Glomerular endothelial cell (primary cell): ENCODE data around the gene POTEF. TPM values are rescaled to one million over a fixed set of nuclear protein-coding genes. Genes with fewer than 3 reads are reported as not detected.
"Not testable (repeated sequence)": the region's sequence is repeated elsewhere in the genome, so short reads cannot be mapped to it uniquely, and the experiment has no call there.

Experiments used
- DNase-seq: peaks from one replicate; pipeline ENCODE4 v3.0.0-alpha.2; 2011; ENCODE audit warnings: low read depth, low spot score; ENCODE audit errors: extremely low read depth
- total RNA-seq: library from RNA; depleted of rRNA; stranded (reverse); fragments of >200 nt; gene quantifications from 2 replicates; pipeline ENCODE4 v1.2.3, GENCODE V29; 2015

The POTEF gene
- total RNA-seq, 1 donor from 2014 or later: 0.06 TPM

DNA sequence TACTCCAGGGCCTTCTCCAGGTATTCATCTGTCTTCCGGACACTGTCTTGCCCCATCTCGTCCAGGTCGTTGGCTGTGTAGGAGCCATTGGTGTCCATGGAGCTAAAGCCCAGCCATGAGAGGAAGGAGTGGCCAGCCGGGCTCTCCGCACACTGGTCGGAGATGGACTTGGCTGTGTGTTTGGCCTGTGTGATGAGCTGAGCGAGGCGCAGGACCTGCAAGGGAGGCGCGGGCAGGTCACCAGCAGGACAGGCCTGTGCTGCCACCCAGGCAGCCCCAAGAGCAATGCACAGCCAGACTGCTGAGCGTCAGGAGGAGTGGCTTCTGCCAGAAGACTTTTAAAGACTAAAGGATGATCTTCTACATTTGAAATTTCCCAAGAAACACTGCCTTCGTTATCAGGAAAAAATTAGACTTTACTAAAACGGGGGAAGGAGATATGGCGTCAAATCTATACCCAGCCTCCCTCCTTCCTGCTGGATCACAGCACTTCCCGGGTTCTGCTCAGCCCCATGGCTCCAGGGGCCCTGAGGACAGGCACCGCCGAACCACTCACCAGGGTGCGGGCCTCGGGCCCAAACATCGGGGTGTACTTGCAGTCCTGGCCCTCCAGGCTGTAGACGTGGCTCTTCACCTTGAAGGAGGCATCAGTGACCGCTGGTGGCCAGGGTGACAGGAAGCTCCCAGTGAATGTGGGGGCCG is 24.9 kb upstream of the POTEF start:
- not testable (repeated sequence) for DNase-seq

DNA sequence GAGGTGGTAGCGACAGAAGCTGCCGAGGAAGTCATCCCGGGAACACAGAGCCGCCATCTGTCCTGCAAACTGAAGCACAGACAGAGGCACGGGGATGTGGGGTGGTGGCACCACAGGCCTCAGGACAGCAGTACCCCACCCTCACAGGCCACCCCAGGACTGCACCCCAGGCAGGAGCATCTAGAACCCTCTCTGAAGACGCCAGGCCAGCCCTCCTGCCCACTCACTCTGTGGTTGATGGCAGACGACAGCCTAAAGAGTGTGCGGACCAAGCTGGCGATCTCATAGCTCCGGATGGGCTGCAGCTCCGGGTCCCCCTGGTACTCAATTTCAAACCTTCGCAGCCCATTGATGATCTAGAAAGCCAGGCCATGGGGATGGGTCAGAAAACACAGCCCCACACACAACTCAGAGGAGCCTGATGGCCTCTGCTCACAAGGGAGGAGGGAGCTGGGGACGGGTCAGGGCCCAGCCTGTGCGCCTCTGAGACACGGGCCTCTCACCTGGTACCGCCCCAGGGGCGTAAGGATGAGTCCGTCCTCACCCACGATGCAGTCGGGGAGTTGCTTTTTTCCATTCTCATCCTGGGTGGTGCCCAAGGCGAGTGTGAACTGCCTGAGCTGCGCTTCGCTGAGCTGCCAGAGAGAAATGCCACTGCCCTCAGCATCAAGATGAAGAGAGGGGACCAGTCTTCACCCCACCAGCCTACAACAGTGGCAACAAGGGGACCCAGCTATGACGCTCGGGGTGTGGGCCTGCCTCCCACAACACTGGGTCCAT is 24.0 kb upstream of the POTEF start:
- DNase-seq: no peak

DNA sequence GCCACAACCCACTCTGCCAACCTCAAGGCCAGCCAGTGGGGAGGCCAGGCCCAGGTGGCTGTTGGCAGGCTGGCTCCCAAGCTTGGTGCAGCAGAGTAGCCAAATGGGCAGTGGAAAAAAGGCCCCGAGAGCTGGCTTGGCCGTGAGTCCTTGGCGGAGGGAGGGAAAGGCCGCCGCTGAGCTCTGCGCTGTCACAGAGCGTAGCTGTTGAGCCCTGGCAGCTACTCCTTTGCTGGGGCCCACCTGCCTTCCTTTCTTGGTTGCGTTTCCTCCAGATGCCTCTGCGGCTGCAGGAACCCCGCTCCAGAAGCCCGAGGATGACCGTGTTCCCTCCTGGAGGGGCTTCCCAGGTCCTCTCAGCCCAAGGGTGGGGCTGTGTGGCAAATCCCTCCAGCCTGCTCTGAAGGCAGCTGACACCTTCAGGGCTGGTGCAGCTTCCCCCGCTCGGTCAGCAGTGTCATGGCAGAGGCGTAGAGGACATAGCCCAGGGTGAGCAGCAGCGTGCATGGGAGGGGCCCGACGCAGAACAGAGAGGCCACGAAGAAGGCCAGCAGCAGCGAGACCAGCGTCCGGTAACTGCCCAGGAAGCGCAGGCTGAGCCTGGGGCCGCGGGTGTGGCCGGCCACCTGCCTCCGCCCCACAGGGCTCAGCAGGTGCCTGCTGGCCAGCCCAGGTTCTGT is 23.3 kb upstream of the POTEF start:
- not testable (repeated sequence) for DNase-seq

DNA sequence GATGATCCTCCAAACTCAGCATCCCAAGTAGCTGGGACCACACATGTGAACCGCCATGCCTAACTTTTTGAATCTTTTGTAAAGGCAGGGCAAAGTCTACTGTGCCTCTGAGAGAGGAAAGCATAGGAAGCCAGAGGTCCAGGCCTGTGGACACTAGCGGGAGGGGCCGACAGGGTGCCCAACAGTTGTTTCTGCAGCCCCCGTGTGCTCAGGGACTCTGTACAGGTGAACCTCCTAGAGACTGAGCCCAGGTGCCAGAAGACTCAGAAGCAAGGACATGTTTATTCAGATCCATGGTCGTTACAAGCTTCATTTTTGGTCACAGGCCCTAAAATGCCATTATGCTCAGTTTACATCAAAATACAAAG is 22.1 kb upstream of the POTEF start:
- not testable (repeated sequence) for DNase-seq

DNA sequence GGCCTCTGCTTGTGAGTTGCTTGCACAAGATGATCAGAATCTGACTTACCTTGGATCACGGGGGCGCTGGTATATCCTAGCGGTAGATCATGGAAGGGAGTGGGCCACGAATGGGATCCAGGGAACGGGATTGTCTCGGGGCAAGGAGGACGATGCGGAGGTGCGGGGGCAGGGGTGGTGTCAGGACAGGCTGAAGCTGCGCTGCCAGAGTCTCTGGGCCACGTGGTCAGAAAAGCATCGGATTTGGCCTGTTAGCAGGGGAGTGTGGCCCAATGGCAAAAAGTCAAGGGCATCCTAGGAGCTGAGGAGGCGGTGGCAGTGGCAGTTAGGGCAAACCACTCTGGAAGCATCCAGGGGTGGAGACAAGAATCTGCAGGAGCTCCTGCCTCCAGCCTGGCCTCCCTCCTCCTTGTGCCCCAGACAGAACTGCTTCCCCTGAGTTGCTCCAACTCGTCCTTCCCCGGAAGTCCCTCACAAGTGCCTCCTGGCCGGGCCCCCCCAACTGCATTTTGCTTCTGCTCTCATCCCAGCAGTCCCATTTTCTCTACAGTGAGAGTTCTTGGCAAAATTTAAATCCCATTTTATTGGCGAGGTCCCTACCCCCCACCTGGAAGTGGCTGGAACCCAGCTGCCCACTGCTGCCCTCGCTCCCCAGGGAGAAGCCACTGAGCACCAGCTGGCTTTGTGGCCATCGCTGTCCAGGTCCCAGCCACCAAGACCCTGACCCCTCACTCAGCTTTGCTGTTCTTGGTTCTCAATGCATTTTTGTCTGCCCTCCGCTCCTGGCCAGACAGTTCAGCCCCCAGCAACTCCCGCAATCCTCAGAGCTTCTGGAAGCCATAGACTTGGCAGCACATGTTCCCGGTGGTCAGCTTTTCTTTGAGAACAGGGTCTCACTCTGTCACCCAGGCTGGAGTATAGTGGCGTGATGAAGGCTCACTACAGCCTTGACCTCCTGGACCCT is 21.4 kb upstream of the POTEF start:
- DNase-seq: no peak

DNA sequence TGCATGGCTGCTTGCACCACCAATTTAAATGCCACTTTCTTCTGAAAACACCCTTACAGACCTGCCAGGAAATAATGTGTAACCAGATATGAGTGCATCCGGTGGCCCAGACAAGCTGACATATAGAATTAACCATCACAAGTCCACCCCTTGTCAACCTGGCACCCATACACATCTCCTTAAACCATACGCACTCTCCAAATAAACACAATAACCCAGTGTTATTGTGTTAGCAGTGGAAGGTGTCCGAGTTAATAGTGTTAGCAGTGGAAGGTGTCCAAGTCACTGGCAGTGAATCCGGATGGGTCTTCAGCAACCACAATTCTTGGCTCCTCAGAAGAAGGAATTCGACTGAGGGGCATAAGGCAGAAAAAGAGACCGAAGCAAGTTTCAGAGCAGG is 19.5 kb upstream of the POTEF start:
- DNase-seq: not testable (repeated sequence)

DNA sequence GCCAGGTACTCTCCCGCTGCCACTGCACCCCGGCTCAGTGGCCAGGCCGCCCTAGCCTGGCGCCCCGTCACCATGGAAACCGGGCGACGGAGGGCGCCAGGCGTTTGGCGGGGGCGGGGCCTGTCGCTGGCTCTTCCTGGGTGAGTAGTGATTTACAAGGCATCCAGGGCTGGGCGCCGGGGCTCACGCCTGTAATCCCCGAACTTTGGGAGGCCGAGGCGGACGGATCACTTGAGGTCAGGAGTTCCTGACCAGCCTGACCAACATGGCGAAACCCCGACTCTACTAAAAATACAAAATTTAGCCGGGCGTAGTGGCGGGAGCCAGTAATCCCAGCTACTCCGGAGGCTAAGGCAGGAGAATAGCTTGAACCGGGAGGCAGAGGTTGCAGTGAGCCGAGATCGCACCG is 16.0 kb upstream of the POTEF start, which contains the start of gene CCDC74B:
Gene CCDC74B (minus strand): TSS at position 107 of the 409 bp plus-strand sequence. CDS start 116 bp downstream, outside the sequence.
- DNase-seq: not testable (repeated sequence)

DNA sequence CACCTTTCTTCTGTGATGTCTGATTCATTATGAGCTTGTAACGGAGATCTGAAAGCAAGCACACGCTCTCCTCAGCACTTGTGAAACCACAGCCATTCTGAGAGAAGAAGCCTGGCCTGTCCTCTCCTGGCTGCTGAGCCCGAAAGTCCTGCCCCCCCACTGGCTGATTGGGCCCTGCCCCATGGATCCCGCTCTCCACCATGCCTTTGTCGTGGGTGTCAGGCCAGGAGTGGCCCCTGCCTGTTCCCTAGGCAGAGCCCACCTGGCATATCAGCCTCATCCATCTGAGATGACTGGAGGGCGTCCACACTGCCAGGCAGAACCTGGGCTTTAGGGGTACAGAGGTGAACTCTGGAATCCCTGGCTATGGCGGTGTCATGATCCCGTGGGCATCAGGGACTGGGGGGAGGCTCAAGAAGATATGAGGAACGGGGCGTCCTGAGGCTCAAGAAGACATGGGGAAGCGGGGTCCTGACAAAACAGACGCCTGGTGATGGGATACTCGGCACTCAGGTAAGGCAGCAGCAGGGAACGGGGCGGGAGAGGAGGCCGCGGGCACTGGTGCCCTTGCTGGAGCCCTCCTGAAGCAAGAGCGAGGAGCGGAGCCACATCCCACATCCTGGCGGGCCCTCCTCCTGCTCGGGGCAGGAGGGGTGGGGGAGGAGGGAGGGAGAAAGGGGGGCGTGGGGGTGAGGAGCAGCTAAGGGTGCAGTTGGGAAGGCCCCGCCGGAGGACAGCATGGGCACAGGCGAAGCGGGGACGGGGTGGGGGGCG is 14.4 kb upstream of the POTEF start:
- DNase-seq: not testable (repeated sequence)

DNA sequence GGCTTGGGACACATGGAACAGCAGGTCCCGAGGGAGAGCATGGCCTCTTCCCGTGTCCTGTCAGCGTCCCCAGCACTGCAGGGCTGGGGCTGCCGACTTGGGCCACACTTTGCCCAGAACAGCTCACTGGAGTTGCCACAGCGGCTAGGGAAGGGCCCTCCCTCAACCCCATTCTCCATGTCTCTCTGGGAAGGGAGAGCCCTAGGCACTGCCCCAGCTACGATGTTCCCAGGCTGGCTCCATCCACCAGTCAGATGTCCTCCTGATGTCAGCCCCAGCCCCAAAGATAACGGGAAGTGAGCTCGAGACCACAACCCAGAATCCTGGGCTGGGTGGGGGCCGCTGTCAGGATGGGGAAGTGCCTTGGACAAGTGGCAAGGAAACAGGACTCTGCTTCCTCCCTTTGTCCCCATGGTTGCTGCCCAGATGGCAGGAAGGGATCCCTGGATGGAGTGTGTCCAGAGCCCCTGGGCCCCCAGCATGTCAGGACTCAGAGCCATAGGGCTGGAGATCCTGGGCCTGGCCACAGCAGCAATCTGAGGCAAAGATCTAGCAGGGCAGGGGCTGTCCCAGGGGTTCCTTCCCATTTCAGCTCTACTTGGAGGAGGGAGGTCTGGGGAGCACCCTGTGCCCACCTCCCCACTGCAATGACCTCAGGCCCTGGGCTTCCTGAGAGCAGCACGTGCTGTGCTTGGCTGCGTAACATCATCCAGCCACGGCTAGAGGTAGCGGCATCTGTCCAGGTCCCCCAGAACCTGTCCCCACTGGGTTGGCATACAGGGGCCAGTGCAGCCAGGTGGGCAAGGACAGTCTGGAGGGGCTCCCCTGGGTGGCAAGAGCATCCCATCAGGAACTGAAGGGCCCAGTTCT is 13.6 kb upstream of the POTEF start:
- not testable (repeated sequence) for DNase-seq

DNA sequence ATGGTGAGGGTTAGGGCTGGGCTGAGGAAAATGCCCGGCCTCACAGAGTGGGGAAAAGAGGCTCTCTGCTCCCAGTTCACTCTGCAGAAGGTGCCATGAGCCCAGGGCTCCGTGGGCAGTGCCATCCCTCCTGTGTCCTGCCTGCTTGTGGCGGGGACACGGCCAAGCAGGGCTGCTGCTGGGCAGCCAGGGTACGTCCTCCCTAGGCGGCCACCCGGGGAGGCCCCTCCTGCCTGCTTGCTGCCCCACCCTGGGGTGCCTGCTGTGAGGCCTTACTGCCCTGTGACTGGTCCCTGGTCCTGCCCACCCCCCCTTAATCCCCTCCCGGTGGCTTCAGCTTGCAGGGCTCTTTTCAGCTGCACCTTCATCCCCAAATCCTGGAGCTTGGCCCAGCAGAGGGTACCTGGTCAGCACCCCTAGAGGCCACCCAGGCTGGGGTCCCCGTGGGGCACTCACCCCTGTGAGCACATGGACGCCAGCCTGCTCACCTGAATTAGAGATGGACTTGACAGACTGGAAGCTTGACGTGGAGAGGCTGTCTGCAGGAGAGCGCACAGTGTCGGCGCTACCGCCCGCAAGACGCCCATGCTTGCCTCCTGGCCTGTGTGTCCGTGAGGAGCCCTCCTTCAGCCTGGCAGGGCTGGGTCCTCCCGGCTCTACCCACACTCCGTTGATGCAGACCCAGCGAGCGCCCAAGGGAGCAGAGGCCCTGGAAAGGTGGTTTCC is 12.8 kb upstream of the POTEF start:
- not testable (repeated sequence) for DNase-seq

DNA sequence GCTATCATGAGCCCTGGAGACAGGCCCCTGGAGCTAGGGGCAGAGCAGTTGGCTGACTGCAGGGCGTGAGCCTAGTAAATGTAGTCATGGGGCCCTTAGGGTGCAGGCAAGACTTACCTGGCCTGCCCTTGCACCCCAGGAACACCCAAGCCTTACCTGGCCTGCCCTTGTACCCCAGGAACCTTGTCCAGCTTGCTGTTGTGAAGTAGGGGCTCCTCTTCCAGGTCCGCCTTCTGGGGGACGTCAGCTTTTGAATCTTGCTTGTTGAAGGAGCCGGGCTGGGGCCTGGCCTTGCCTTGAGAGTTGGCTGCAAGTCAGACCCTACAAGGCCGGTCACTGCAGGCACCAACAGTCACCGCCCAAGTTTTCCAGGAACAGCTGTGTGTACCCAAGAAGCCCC is 12.0 kb upstream of the POTEF start:
- not testable (repeated sequence) for DNase-seq

DNA sequence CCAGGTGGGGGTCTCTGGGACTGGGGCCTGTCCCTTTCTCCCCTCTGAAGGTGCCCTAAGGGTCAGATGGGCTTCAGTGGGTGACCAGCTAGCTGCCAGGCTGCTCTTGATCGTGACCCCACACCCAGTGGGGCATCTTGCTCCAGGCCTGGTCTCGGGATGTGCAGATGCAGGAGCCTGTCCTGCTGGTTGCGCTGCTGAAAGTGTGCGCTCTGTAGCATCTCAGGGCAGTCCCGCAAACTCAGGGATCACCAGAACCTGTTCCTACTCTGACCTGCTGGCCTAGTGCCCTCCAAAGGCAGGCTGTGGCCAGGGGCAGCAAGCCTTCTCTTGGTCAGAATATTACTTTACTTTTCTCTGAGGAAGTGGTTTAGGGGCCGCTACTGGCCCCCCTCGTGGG is 11.5 kb upstream of the POTEF start:
- not testable (repeated sequence) for DNase-seq

DNA sequence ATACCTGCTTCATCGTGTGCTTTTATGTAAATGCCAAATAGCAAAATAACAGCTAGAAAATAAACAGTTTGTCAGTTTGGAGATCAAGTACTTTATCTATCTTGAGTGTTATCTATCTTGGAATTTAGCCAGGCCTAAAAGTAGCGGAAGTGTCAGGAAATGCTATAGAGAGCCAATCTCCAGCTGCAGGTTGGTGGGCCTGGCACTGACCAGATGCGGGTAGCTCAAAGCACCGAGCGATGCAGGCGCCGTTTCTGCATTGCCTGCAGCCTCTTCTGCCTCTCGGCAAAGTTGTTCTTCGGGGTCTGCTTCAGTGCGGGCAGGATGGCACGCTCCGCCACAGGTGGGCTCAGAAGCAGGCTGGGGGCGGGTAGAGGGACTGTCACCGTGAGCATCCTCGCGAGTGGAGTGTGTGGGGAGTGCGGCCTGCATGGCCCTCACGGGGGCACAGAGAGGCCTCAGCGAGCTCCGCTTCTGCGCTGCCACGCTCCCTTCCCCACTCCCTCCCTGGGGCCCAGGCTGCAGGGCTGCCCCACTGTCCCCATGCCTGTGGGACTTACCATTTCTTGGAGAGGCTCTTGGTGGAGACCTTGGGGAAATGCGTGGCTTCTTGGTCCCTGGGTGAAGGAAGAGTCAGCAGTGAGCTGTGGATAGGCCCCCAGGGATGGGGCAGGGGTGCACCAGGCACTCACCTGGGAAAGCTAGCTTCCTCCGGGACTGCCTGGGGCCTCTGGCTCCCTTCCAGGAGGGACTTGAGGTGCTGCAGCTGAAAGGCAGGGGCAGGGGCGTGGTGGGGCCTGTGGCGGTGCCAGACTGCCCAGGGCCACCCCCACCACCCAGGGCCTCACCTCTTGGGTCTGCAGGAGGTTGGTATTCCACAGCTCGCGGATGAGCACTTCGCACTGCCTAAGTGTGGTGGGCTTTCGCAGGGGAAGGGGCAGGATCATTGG is 10.6 kb upstream of the POTEF start:
- DNase-seq: not testable (repeated sequence)

DNA sequence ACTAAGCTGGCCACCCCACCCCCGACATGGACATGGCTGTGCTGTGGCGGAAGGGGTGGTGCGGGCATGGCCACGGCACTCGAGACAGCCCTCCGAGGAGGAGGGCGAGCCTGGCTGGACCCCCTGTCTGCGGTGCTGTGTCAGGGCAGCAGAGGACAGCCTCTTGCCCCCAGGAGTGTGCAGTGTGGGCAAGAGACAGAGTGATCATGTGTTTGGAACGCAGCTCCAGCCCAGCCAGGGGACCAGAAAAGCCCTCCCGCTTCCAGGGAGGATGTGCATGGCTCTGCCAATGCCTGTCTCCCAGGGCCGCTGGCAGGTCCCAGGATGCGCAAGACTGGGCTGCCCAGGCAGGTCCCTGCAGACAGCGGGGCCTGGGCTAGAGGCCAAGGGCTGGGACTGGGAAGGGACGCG is 9.8 kb upstream of the POTEF start:
- DNase-seq: not testable (repeated sequence)

DNA sequence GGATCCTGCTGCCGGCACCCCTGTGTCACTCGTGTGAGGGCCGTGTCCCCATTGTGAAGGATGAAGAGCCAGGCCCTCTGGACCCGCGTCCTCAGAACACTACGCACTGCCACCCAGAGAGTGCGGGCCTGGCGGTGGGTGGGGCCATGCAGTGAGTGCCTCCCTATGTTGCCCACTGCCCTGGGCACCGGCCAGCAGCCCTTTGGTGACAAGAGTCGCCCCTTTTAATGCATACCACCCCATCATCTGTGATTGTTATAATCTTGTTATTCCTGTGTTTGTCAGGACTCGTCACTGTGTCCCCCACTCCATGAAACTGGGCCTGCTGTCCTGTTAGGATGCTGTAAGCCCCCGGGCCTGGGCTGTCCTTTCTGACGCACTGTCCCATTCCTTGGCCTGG is 9.3 kb upstream of the POTEF start:
- not testable (repeated sequence) for DNase-seq

DNA sequence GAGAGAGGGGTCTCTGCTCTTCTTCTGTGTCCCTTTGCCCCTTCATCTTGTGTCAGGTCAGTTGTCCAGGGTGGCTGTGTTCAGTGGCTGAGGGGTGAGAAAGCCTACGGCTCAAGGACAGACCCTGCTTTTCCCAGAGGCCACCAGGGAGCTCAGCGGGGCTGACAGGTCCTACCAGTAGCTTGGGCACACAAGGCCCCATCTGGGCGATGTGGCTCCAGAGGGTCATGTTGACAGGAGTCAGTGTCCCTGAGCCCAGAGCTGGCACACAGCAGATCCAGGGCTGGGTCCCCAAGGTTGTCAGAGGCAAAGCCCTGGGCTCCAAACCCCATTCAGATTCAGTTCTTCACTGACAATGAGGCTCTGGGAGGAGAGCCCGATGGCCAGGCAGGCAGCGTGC is 8.1 kb upstream of the POTEF start:
- DNase-seq: not testable (repeated sequence)

DNA sequence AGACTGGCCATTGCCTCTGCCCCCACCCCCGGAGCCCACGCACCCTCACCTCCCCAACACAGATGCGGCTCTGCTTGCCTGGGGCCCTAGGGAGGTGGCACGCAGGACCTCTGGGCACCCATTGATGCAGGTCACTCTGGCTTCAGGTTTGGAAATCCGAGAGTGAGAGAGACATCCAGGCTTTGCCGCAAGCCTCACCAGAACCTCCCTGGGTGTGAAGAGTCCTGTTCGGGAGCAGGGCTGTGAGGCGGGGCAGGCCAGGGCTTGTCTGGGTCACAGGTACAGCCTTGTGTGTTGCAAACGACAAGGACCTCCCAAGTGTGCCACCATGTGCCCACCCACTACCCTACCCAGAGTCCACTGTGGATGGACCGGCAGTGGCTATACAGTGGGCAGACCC is 7.5 kb upstream of the POTEF start:
- DNase-seq: not testable (repeated sequence)
